SU-DHL-6 (cell line): Measurements from ENCODE around the gene RPLP1.
"Not testable (repeated sequence)": the region's sequence is repeated elsewhere in the genome, so short reads cannot be mapped to it uniquely, and the experiment has no call there.

ENCODE experiments used
- H2AFZ ChIP-seq: fragments of 200-600 bp; sonication (generic); 2 replicates; pipeline ENCODE4 v1.6.1; 2014; ENCODE audit warnings: low read depth, mild to moderate bottlenecking, moderate library complexity, mixed read lengths, antibody characterized with exemption, low read length; ENCODE audit not compliant: severe bottlenecking
- H3F3A ChIP-seq: fragments of 200-600 bp; shearing (Covaris generic); 2 replicates; pipeline ENCODE4 v1.6.0; 2016; ENCODE audit warnings: antibody characterized with exemption, mild to moderate bottlenecking; ENCODE audit not compliant: insufficient read depth
- H3K27ac ChIP-seq: fragments of 200-600 bp; sonication (generic); 2 replicates; pipeline ENCODE4 v1.5.1; 2016; ENCODE audit warnings: low read depth, mild to moderate bottlenecking, low read length, moderate library complexity, mixed read lengths
- H3K27me3 ChIP-seq: fragments of 200-600 bp; sonication (generic), shearing (Covaris generic); 2 replicates; pipeline ENCODE4 v1.6.0; 2014; ENCODE audit warnings: mild to moderate bottlenecking, low read length
- H3K36me3 ChIP-seq: fragments of 200-600 bp; sonication (generic); 2 replicates; pipeline ENCODE4 v1.6.1; 2014; ENCODE audit warnings: mild to moderate bottlenecking, low read length, mixed read lengths
- H3K4me2 ChIP-seq: fragments of 300-600, 200-600 bp; shearing (Covaris generic), sonication (generic); 2 replicates; pipeline ENCODE4 v1.6.0; 2014; ENCODE audit warnings: low read length, low read depth, mild to moderate bottlenecking; ENCODE audit not compliant: poor library complexity, severe bottlenecking
- H3K4me3 ChIP-seq: fragments of 200-600 bp; sonication (generic); 2 replicates; pipeline ENCODE4 v1.5.1; 2014; ENCODE audit warnings: antibody characterized with exemption, low read length, mild to moderate bottlenecking, mixed read lengths; ENCODE audit not compliant: insufficient read depth, poor library complexity, severe bottlenecking
- H3K79me2 ChIP-seq: fragments of 200-600 bp; sonication (generic); 2 replicates; pipeline ENCODE4 v1.6.1; 2014; ENCODE audit warnings: mild to moderate bottlenecking, low read length, moderate library complexity; ENCODE audit not compliant: insufficient read depth
- H3K9ac ChIP-seq: fragments of 200-600 bp; sonication (generic); 2 replicates; pipeline ENCODE4 v1.7.0; 2014; ENCODE audit warnings: mild to moderate bottlenecking, low read length
- H3K9me2 ChIP-seq: fragments of 200-600 bp; sonication (generic); replicated peaks from 2 replicates; pipeline ENCODE4 v1.6.1; 2014; ENCODE audit warnings: low read length; ENCODE audit not compliant: insufficient read depth
- H3K9me3 ChIP-seq: fragments of 200-600 bp; sonication (generic); 2 replicates; pipeline ENCODE4 v1.6.1; 2014; ENCODE audit warnings: low read length, mixed read lengths; ENCODE audit not compliant: insufficient read depth
- H4K20me1 ChIP-seq: fragments of 200-600 bp; sonication (generic); 2 replicates; pipeline ENCODE4 v1.6.1; 2014; ENCODE audit warnings: low read depth, mild to moderate bottlenecking, antibody characterized with exemption, low read length, moderate library complexity, mixed read lengths
- CTCF ChIP-seq: fragments of 200-600 bp; sonication (generic); IDR thresholded peaks from one replicate; pipeline ENCODE4 v1.5.1; 2017; ENCODE audit warnings: antibody characterized with exemption, mild to moderate bottlenecking, low read length, moderate library complexity; ENCODE audit not compliant: insufficient read depth, poor library complexity, severe bottlenecking
- EZH2phosphoT487 ChIP-seq: fragments of 200-600 bp; sonication (generic), shearing (Covaris generic); conservative IDR thresholded peaks from 2 replicates; pipeline ENCODE4 v1.6.1; 2018; ENCODE audit warnings: mild to moderate bottlenecking, antibody characterized with exemption, low read length, moderate library complexity, mixed read lengths

The RPLP1 gene

GRCh38 chr15:69439623-69440022, 13.0 kb upstream of the RPLP1 start:
- no peak overlapping the region for H3K27ac ChIP-seq
- H3K36me3 ChIP-seq, result peaks cover 75% of the 10 kb centered on the region
- H3K9me2 ChIP-seq, result no peaks in the 10 kb centered on the region
- H3K9ac ChIP-seq, result no peak overlapping the region
- H2AFZ ChIP-seq, result no peak overlapping the region
- no peak overlapping the region for H3K4me2 ChIP-seq
- TF ChIP-seq EZH2phosphoT487, result no peak
- H3K27me3 ChIP-seq, result no peaks in the 10 kb centered on the region
- H3K9me3 ChIP-seq, result no peaks in the 10 kb centered on the region
- H3F3A ChIP-seq, result 0 out of 2 replicates have a peak, but pooled peaks cover 5% of the 10 kb centered on the region
- H3K79me2 ChIP-seq, result no peaks in the 10 kb centered on the region
- no peaks in the 10 kb centered on the region for H4K20me1 ChIP-seq
- no peak overlapping the region for H3K4me3 ChIP-seq

- Histone ChIP-seq H3F3A (peaks cover 24% of the 10 kb centered on the region; the same call in 1 of the 2 replicates), H3K79me2 (no peaks in the 10 kb centered on the region), H3K9ac (no peak overlapping the region), H2AFZ (no peak overlapping the region), H3K27me3 (no peaks in the 10 kb centered on the region), H3K36me3 (peaks cover 81% of the 10 kb centered on the region), H4K20me1 (no peaks in the 10 kb centered on the region), H3K9me3 (no peaks in the 10 kb centered on the region), H3K4me3 (no peak overlapping the region), H3K9me2 (no peaks in the 10 kb centered on the region), H3K4me2 (no peak overlapping the region), H3K27ac (no peak overlapping the region)
- no peak for TF ChIP-seq EZH2phosphoT487
- no peak for TF ChIP-seq CTCF
Observed at GRCh38 chr15:69443032-69443611, 9.5 kb upstream of the RPLP1 start.

GRCh38 chr15:69444686-69445085, 7.9 kb upstream of the RPLP1 start:
- H3K36me3 ChIP-seq, result peaks cover 73% of the 10 kb centered on the region
- no peak overlapping the region for H3K9ac ChIP-seq
- peaks cover 20% of the 10 kb centered on the region; the same call in 1 of the 2 replicates for H3F3A ChIP-seq
- no peaks in the 10 kb centered on the region for H3K27me3 ChIP-seq
- H4K20me1 ChIP-seq, result no peaks in the 10 kb centered on the region
- H3K4me3 ChIP-seq, result no peak overlapping the region
- H3K27ac ChIP-seq, result no peak overlapping the region
- no peak overlapping the region for H3K4me2 ChIP-seq
- no peaks in the 10 kb centered on the region for H3K79me2 ChIP-seq
- H3K9me3 ChIP-seq, result no peaks in the 10 kb centered on the region
- no peak for TF ChIP-seq EZH2phosphoT487
- TF ChIP-seq CTCF, result no peak
- H3K9me2 ChIP-seq, result no peaks in the 10 kb centered on the region
- H2AFZ ChIP-seq, result no peak overlapping the region

- Histone ChIP-seq H2AFZ (no peak overlapping the region), H3F3A (peaks cover 32% of the 10 kb centered on the region), H3K4me3 (no peak overlapping the region), H3K79me2 (no peaks in the 10 kb centered on the region), H3K27me3 (no peaks in the 10 kb centered on the region), H3K9ac (no peak overlapping the region), H4K20me1 (no peaks in the 10 kb centered on the region), H3K9me3 (no peaks in the 10 kb centered on the region), H3K4me2 (no peak overlapping the region), H3K36me3 (peaks cover 57% of the 10 kb centered on the region), H3K9me2 (no peaks in the 10 kb centered on the region), H3K27ac (no peak overlapping the region)
- TF ChIP-seq CTCF (no peak), EZH2phosphoT487 (no peak)
Observed at GRCh38 chr15:69446953-69447352, 5.7 kb upstream of the RPLP1 start.

- H3K9me2 ChIP-seq, H2AFZ ChIP-seq, H3K9me3 ChIP-seq, H3K9ac ChIP-seq, H3K4me3 ChIP-seq, H3K27ac ChIP-seq, H3K27me3 ChIP-seq, H3K4me2 ChIP-seq: not testable (repeated sequence)
- peaks cover 21% of the 10 kb centered on the region for H4K20me1 ChIP-seq
- peaks cover 59% of the 10 kb centered on the region for H3F3A ChIP-seq
- peaks cover 26% of the 10 kb centered on the region for H3K79me2 ChIP-seq
- H3K36me3 ChIP-seq, result peaks cover 48% of the 10 kb centered on the region
Observed at GRCh38 chr15:69450221-69450620, 2.4 kb upstream of the RPLP1 start.
